Measurements from ENCODE around the gene ACOT7. TPM values are rescaled to one million over a fixed set of nuclear protein-coding genes. Genes with fewer than 3 reads are reported as not detected.
A peak's percentile ranks its signal among the peaks of the same experiment; 100 is the strongest.

The ACOT7 gene
- total RNA-seq, 1 experiment from 2014 or later, result 151 TPM

GRCh38 chr1:6245086-6245868 lies 148.3 kb downstream of the ACOT7 start:
- Mint-ChIP-seq H3K4me1 (peaks cover 33% of the 10 kb centered on the region), H3K9me3 (no peaks in the 10 kb centered on the region), H3K27me3 (ENCODE audit: low read depth) (peaks cover 38% of the 10 kb centered on the region), H3K27ac (no peak overlapping the region), H3K36me3 (no peaks in the 10 kb centered on the region), H3K4me3 (peak overlapping the region; percentile 81)
- POLR2A ChIA-PET, result interaction anchor here (0.5 to 4.8 kb wide), 8 partner anchors 8 to 175 kb away, joined by 3 to 22 read pairs (median 4); partner anchors contain the start of genes HES2 and ICMT
- ATAC-seq, result peak; percentile 7
- CTCF ChIA-PET, result interaction anchor here (0.6 to 21.4 kb wide), 50 partner anchors 9 to 798 kb away, joined by 3 to 489 read pairs (median 6); partner anchors contain the start of genes ESPN, GPR153, HES2 and ICMT
- DNase-seq (ENCODE audit: low spot score), result peak; percentile 89
- TF ChIP-seq ZNF396 (CRISPR knock-in tag; IDR thresholded peaks at IDR 0.05; ENCODE audit: borderline replicate concordance) (no peak), ZNF423 (CRISPR knock-in tag; IDR thresholded peaks at IDR 0.05) (peak; percentile 49; the same call in 1 of the 2 replicates), USF2 (CRISPR knock-in tag; IDR thresholded peaks at IDR 0.05) (no peak), NR1H2 (CRISPR knock-in tag; IDR thresholded peaks at IDR 0.05) (0 out of 2 replicates have a peak, but pooled peaks have one; percentile 73), GTF2I (CRISPR knock-in tag; conservative IDR thresholded peaks at IDR 0.05) (no peak), SMAD3 (CRISPR knock-in tag; IDR thresholded peaks at IDR 0.05; ENCODE audit: borderline replicate concordance) (peak; percentile 98), USF1 (CRISPR knock-in tag; IDR thresholded peaks at IDR 0.05) (peak; percentile 81), ZNF425 (CRISPR knock-in tag; conservative IDR thresholded peaks at IDR 0.05) (no peak), NR2C2 (CRISPR knock-in tag; IDR thresholded peaks at IDR 0.05) (peak; percentile 80), ARID4B (CRISPR knock-in tag; IDR thresholded peaks at IDR 0.05; ENCODE audit: borderline replicate concordance) (peak; percentile 100), ZNF317 (CRISPR knock-in tag; IDR thresholded peaks at IDR 0.05; ENCODE audit: borderline replicate concordance, low read depth) (peak; percentile 68; the same call in 1 of the 2 replicates), ATF2 (CRISPR knock-in tag; IDR thresholded peaks at IDR 0.05; ENCODE audit: borderline replicate concordance, low read depth) (peak; percentile 86; the same call in 1 of the 2 replicates), E2F5 (CRISPR knock-in tag; IDR thresholded peaks at IDR 0.05) (peak; percentile 89), JUN (CRISPR knock-in tag; IDR thresholded peaks at IDR 0.05) (peak; percentile 98), PRRX2 (CRISPR knock-in tag; IDR thresholded peaks at IDR 0.05) (no peak), ATF6 (CRISPR knock-in tag; IDR thresholded peaks at IDR 0.05) (no peak; the same call in 1 of the 2 replicates), STAT6 (CRISPR knock-in tag; conservative IDR thresholded peaks at IDR 0.05; ENCODE audit: low read depth) (no peak), ZNF263 (CRISPR knock-in tag; IDR thresholded peaks at IDR 0.05; ENCODE audit: low read depth) (peak; percentile 53; the same call in 1 of the 2 replicates), ELF4 (CRISPR knock-in tag; IDR thresholded peaks at IDR 0.05; ENCODE audit: low read depth) (peak; percentile 95), CREM (CRISPR knock-in tag; IDR thresholded peaks at IDR 0.05) (peak; percentile 88; the same call in 1 of the 2 replicates)
